ENCODE measurements around the gene TRIM47. TPM values are rescaled to one million over a fixed set of nuclear protein-coding genes. Genes with fewer than 3 reads are reported as not detected.

Gene TRIM47
- total and polyA plus RNA-seq, 2 of the 13 experiments (the other 11 are each of a cell fraction or from before 2014, with no cell fraction given), result 33.5 to 82.0 TPM

GRCh38 chr17:75872434-75873351 is 5.7 kb downstream of the TRIM47 start (continued):
- TF ChIP-seq ZBTB3 (CRISPR knock-in tag; IDR thresholded peaks at IDR 0.05; ENCODE audit: borderline replicate concordance, low read depth) (0 out of 2 replicates have a peak, but pooled peaks have one; percentile 50), ZNF33A (CRISPR knock-in tag; IDR thresholded peaks at IDR 0.05; ENCODE audit: borderline replicate concordance) (0 out of 2 replicates have a peak, but pooled peaks have one; percentile 25), AHR (CRISPR knock-in tag; IDR thresholded peaks at IDR 0.05) (no peak), FOXO1 (CRISPR knock-in tag; IDR thresholded peaks at IDR 0.05) (peak; percentile 91), FOXA1 (IDR thresholded peaks at IDR 0.05) (no peak), FOXA1 (CRISPR knock-in tag; IDR thresholded peaks at IDR 0.05) (peak; percentile 72), ZFP36L1 (CRISPR knock-in tag; IDR thresholded peaks at IDR 0.05) (peak; percentile 90), ISL2 (CRISPR knock-in tag; IDR thresholded peaks at IDR 0.05) (peak; percentile 92), HMGXB3 (CRISPR knock-in tag; IDR thresholded peaks at IDR 0.05; ENCODE audit: borderline replicate concordance) (peak; percentile 65), ZNF276 (CRISPR knock-in tag; IDR thresholded peaks at IDR 0.05; ENCODE audit: low read depth) (peak; percentile 44; the same call in 1 of the 2 replicates), ZNF263 (CRISPR knock-in tag; IDR thresholded peaks at IDR 0.05) (peak; percentile 56), ZNF629 (CRISPR knock-in tag; conservative IDR thresholded peaks at IDR 0.05) (peak; percentile 93), ZSCAN12 (CRISPR knock-in tag; IDR thresholded peaks at IDR 0.05) (peak; percentile 91; the same call in 1 of the 2 replicates), ZNF180 (CRISPR knock-in tag; IDR thresholded peaks at IDR 0.05; ENCODE audit: borderline replicate concordance, low read depth) (no peak), ZNF317 (CRISPR knock-in tag; IDR thresholded peaks at IDR 0.05) (peak; percentile 67; the same call in 1 of the 2 replicates), TBP (CRISPR knock-in tag; IDR thresholded peaks at IDR 0.05) (0 out of 2 replicates have a peak, but pooled peaks have one; percentile 74), ZBTB38 (CRISPR knock-in tag; IDR thresholded peaks at IDR 0.05) (peak; percentile 94; the same call in 1 of the 2 replicates), PHF20 (CRISPR knock-in tag; IDR thresholded peaks at IDR 0.05) (peak; percentile 53; the same call in 1 of the 2 replicates), ZSCAN31 (CRISPR knock-in tag; IDR thresholded peaks at IDR 0.05; ENCODE audit: low read depth) (peak; percentile 99), SYNCRIP (IDR thresholded peaks at IDR 0.05; ENCODE audit: insufficient read depth, low read depth, low read length) (no peak), WIZ (CRISPR knock-in tag; IDR thresholded peaks at IDR 0.05) (peak; percentile 79; the same call in 1 of the 2 replicates), TARDBP (CRISPR knock-in tag; IDR thresholded peaks at IDR 0.05) (peak; percentile 98), PAF1 (CRISPR knock-in tag; IDR thresholded peaks at IDR 0.05) (peak; percentile 97), MEIS1 (CRISPR knock-in tag; IDR thresholded peaks at IDR 0.05; ENCODE audit: borderline replicate concordance) (peak; percentile 55; the same call in 1 of the 2 replicates)

Data from HepG2 (cell line).